IPS-18a (cell line): Measurements from ENCODE around the gene MYO5B.
"Not testable (repeated sequence)": the region's sequence is repeated elsewhere in the genome, so short reads cannot be mapped to it uniquely, and the experiment has no call there.

Experiments used
- H3K27ac ChIP-seq: one replicate; pipeline ENCODE4 v1.5.1; 2013; ENCODE audit warnings: low read length
- H3K27me3 ChIP-seq: one replicate; pipeline ENCODE4 v1.6.1; 2013; ENCODE audit warnings: mild to moderate bottlenecking, low read length; ENCODE audit not compliant: control insufficient read depth, insufficient read depth
- H3K36me3 ChIP-seq: one replicate; pipeline ENCODE4 v1.6.1; 2013; ENCODE audit warnings: low read depth, low read length; ENCODE audit not compliant: control insufficient read depth
- H3K4me1 ChIP-seq: one replicate; pipeline ENCODE4 v1.6.1; 2013; ENCODE audit warnings: low read depth, low read length; ENCODE audit not compliant: control insufficient read depth
- H3K4me3 ChIP-seq: one replicate; pipeline ENCODE4 v1.5.1; 2013; ENCODE audit warnings: low read length
- H3K9ac ChIP-seq: one replicate; pipeline ENCODE4 v1.6.1; 2013; ENCODE audit warnings: mild to moderate bottlenecking, low read length, moderate library complexity
- H3K9me3 ChIP-seq: one replicate; pipeline ENCODE4 v1.6.1; 2013; ENCODE audit warnings: low read depth, low read length; ENCODE audit not compliant: control insufficient read depth

MYO5B gene

GRCh38 chr18:50117863-50118262, 77.1 kb downstream of the MYO5B start:
- Histone ChIP-seq H3K36me3 (no peaks in the 10 kb centered on the region), H3K27ac (no peak overlapping the region), H3K9ac (no peak overlapping the region), H3K4me3 (no peak overlapping the region), H3K27me3 (no peaks in the 10 kb centered on the region), H3K4me1 (peaks cover 3% of the 10 kb centered on the region), H3K9me3 (no peaks in the 10 kb centered on the region)

GRCh38 chr18:50115095-50115494, 79.9 kb downstream of the MYO5B start:
- Histone ChIP-seq H3K4me3 (no peak overlapping the region), H3K36me3 (no peaks in the 10 kb centered on the region), H3K9me3 (no peaks in the 10 kb centered on the region), H3K27me3 (no peaks in the 10 kb centered on the region), H3K4me1 (peaks cover 3% of the 10 kb centered on the region), H3K9ac (no peak overlapping the region), H3K27ac (no peak overlapping the region)

- Histone ChIP-seq H3K27me3 (no peaks in the 10 kb centered on the region), H3K4me3 (no peak overlapping the region), H3K4me1 (peaks cover 3% of the 10 kb centered on the region), H3K36me3 (no peaks in the 10 kb centered on the region), H3K27ac (no peak overlapping the region), H3K9me3 (no peaks in the 10 kb centered on the region), H3K9ac (no peak overlapping the region)
Measured at GRCh38 chr18:50114448-50114847, 80.5 kb downstream of the MYO5B start.

- Histone ChIP-seq H3K27me3 (no peaks in the 10 kb centered on the region), H3K9me3 (no peaks in the 10 kb centered on the region), H3K27ac (no peak overlapping the region), H3K4me3 (no peak overlapping the region), H3K9ac (no peak overlapping the region), H3K36me3 (no peaks in the 10 kb centered on the region), H3K4me1 (peaks cover 3% of the 10 kb centered on the region)
Measured at GRCh38 chr18:50113726-50114125, 81.2 kb downstream of the MYO5B start.

- H3K9ac ChIP-seq, result no peak overlapping the region
- no peak overlapping the region for H3K27ac ChIP-seq
- no peak overlapping the region for H3K4me3 ChIP-seq
- no peaks in the 10 kb centered on the region for H3K27me3 ChIP-seq
- no peaks in the 10 kb centered on the region for H3K4me1 ChIP-seq
- no peaks in the 10 kb centered on the region for H3K9me3 ChIP-seq
- H3K36me3 ChIP-seq, result no peaks in the 10 kb centered on the region
Measured at GRCh38 chr18:50111398-50111797, 83.5 kb downstream of the MYO5B start.

- Histone ChIP-seq H3K27me3 (no peaks in the 10 kb centered on the region), H3K4me3 (no peak overlapping the region), H3K4me1 (no peaks in the 10 kb centered on the region), H3K36me3 (no peaks in the 10 kb centered on the region), H3K27ac (no peak overlapping the region), H3K9me3 (no peaks in the 10 kb centered on the region), H3K9ac (no peak overlapping the region)
Measured at GRCh38 chr18:50107468-50107977, 87.4 kb downstream of the MYO5B start.

GRCh38 chr18:50105027-50105426, 89.9 kb downstream of the MYO5B start:
- Histone ChIP-seq H3K36me3 (no peaks in the 10 kb centered on the region), H3K9me3 (no peaks in the 10 kb centered on the region), H3K4me3 (no peak overlapping the region), H3K27me3 (no peaks in the 10 kb centered on the region), H3K9ac (no peak overlapping the region), H3K27ac (no peak overlapping the region), H3K4me1 (no peaks in the 10 kb centered on the region)

GRCh38 chr18:50104421-50104820, 90.5 kb downstream of the MYO5B start:
- Histone ChIP-seq H3K4me3 (no peak overlapping the region), H3K9ac (no peak overlapping the region), H3K4me1 (no peaks in the 10 kb centered on the region), H3K9me3 (no peaks in the 10 kb centered on the region), H3K36me3 (no peaks in the 10 kb centered on the region), H3K27ac (no peak overlapping the region), H3K27me3 (no peaks in the 10 kb centered on the region)

- Histone ChIP-seq H3K9ac (no peak overlapping the region), H3K4me1 (no peaks in the 10 kb centered on the region), H3K27ac (no peak overlapping the region), H3K36me3 (no peaks in the 10 kb centered on the region), H3K4me3 (no peak overlapping the region), H3K27me3 (no peaks in the 10 kb centered on the region), H3K9me3 (no peaks in the 10 kb centered on the region)
Measured at GRCh38 chr18:50099725-50100407, 95.1 kb downstream of the MYO5B start.

GRCh38 chr18:50097702-50098101, 97.2 kb downstream of the MYO5B start:
- Histone ChIP-seq H3K27ac (no peak overlapping the region), H3K4me1 (peaks cover 10% of the 10 kb centered on the region), H3K4me3 (no peak overlapping the region), H3K9ac (no peak overlapping the region), H3K9me3 (no peaks in the 10 kb centered on the region), H3K27me3 (no peaks in the 10 kb centered on the region), H3K36me3 (no peaks in the 10 kb centered on the region)

GRCh38 chr18:50096766-50097435, 98.0 kb downstream of the MYO5B start:
- Histone ChIP-seq H3K4me3 (no peak overlapping the region), H3K27ac (no peak overlapping the region), H3K36me3 (no peaks in the 10 kb centered on the region), H3K9me3 (no peaks in the 10 kb centered on the region), H3K27me3 (no peaks in the 10 kb centered on the region), H3K4me1 (peaks cover 18% of the 10 kb centered on the region), H3K9ac (no peak overlapping the region)

- not testable (repeated sequence) for H3K36me3 ChIP-seq, H3K9me3 ChIP-seq, H3K27ac ChIP-seq, H3K27me3 ChIP-seq, H3K9ac ChIP-seq, H3K4me3 ChIP-seq
- peaks cover 35% of the 10 kb centered on the region for H3K4me1 ChIP-seq
Measured at GRCh38 chr18:50094786-50095185, 100.2 kb downstream of the MYO5B start.
